ENCODE data around the gene ARID1B. TPM values are rescaled to one million over a fixed set of nuclear protein-coding genes. Genes with fewer than 3 reads are reported as not detected.
A peak's percentile ranks its signal among the peaks of the same experiment; 100 is the strongest.

ARID1B gene
- total and polyA plus RNA-seq, 2 of the 13 experiments (the other 11 are each of a cell fraction or from before 2014, with no cell fraction given), result 20.1 to 32.6 TPM

- no TSS peak for BruUV-seq (replicated peaks)
- no peak for FAIRE-seq
These were observed 217.3 kb downstream of the ARID1B start for GRCh38 chr6:156994215-156995076.

More at GRCh38 chr6:156994215-156995076, 217.3 kb downstream of the ARID1B start:
- H3K79me2 ChIP-seq (ENCODE audit: insufficient read depth, low read length), result peaks cover 37% of the 10 kb centered on the region
- ChIA-PET POLR2A (no interaction called here), CTCF (ENCODE audit: low intra/inter-chr PET ratio, low total read pairs) (no interaction called here)
- intact Hi-C loops (cut with micrococcal nuclease; ENCODE audit: unreplicated experiment) (loop anchor here (5.0 kb wide), 1 partner anchor 212 kb away; no protein-coding TSS in a partner anchor), in situ Hi-C loops (cut with HindIII; ENCODE audit: extremely low pct_ligation_motif_present, low pct_unique_long_range_greater_than_20kb) (no loop called here)
- no peak overlapping the region for H3K4me2 ChIP-seq (ENCODE audit: low read depth, low read length)
- no peak overlapping the region for H3K9ac ChIP-seq (ENCODE audit: insufficient read depth, low read depth, low read length)
- no peak overlapping the region for H3K27ac ChIP-seq (ENCODE audit: extremely low read length, insufficient read depth, low read length)
- no peaks in the 10 kb centered on the region for H3K9me3 ChIP-seq (ENCODE audit: low read length)
- no peak overlapping the region for H2AFZ ChIP-seq (ENCODE audit: low read length)
- H3K36me3 ChIP-seq (replicated peaks in 1 of 2; ENCODE audit: control insufficient read depth in 1 of 2, insufficient read depth in 2 of 2, low read length in 2 of 2), result no peaks in the 10 kb centered on the region; a peak in 1 of 5 replicates
- DNase-seq (ENCODE audit: low spot score) (no peak), ATAC-seq (no peak)
- peaks cover 30% of the 10 kb centered on the region for H3K4me1 ChIP-seq (ENCODE audit: insufficient read depth, low read length)
- H3K4me3 ChIP-seq (replicated peaks in 1 of 3; ENCODE audit: insufficient read depth in 1 of 3, low read depth in 2 of 3, low read length in 3 of 3), result no peak overlapping the region
- peaks cover 7% of the 10 kb centered on the region for H4K20me1 ChIP-seq (ENCODE audit: insufficient read depth, low read length)
- 0 out of 2 replicates have a peak, but pooled peaks have one; percentile 43 for TF ChIP-seq THAP9 (CRISPR knock-in tag; IDR thresholded peaks at IDR 0.05; ENCODE audit: borderline replicate concordance)
- TF ChIP-seq SOX6 (IDR thresholded peaks at IDR 0.05), result no peak
- no peak for TF ChIP-seq SOX6 (CRISPR knock-in tag; IDR thresholded peaks at IDR 0.05)
- TF ChIP-seq ZNF572 (CRISPR knock-in tag; IDR thresholded peaks at IDR 0.05), result no peak
- WGBS (ENCODE audit: low lambda C conversion rate), result 93% methylated on average over 13 of the region's 13 CpGs
- no peaks in the 10 kb centered on the region for H3K27me3 ChIP-seq (ENCODE audit: control insufficient read depth in 1 of 2, insufficient read depth in 2 of 2, low read length in 2 of 2)
